ENCODE measurements around the gene COLEC12.
"Not testable (repeated sequence)": the region's sequence is repeated elsewhere in the genome, so short reads cannot be mapped to it uniquely, and the experiment has no call there.

COLEC12 gene

GRCh38 chr18:406677-407076, 93.8 kb downstream of the COLEC12 start:
- POLR2A ChIA-PET: no interaction called here
- no peaks in the 10 kb centered on the region for H3K9me3 ChIP-seq (ENCODE audit: control insufficient read depth, insufficient read depth, low read depth, low read length)
- H3K4me3 ChIP-seq (ENCODE audit: low read depth, low read length): no peak overlapping the region
- no peaks in the 10 kb centered on the region for H3K36me3 ChIP-seq (ENCODE audit: control insufficient read depth in 2 of 2, insufficient read depth in 1 of 2, low read length in 2 of 2)
- CTCF ChIA-PET: interaction anchor here (0.5 kb wide), 1 partner anchor 192 kb away, joined by 3 read pairs; no protein-coding TSS in a partner anchor
- H3K4me1 ChIP-seq (ENCODE audit: control insufficient read depth, insufficient read depth, low read length): no peaks in the 10 kb centered on the region
- no peak overlapping the region for H3K27ac ChIP-seq (ENCODE audit: extremely low read depth, low read depth, low read length)
- no peak for TF ChIP-seq PBX3 (CRISPR knock-in tag; IDR thresholded peaks at IDR 0.05)
- TF ChIP-seq ZNF792 (tag by site-specific recombination; IDR thresholded peaks at IDR 0.05): no peak
- TF ChIP-seq ZNF521 (tag by site-specific recombination; IDR thresholded peaks at IDR 0.05): no peak
- TF ChIP-seq KLF1 (tag by site-specific recombination; IDR thresholded peaks at IDR 0.05): no peak
- TF ChIP-seq ZNF555 (tag by site-specific recombination; conservative IDR thresholded peaks at IDR 0.05): no peak
- TF ChIP-seq AEBP2 (tag by site-specific recombination; IDR thresholded peaks at IDR 0.05; ENCODE audit: borderline replicate concordance): no peak
- no peak for TF ChIP-seq ZBTB48 (tag by site-specific recombination; IDR thresholded peaks at IDR 0.05)
- no peak for TF ChIP-seq ZSCAN5A (tag by site-specific recombination; IDR thresholded peaks at IDR 0.05)
- no peak for TF ChIP-seq GLIS2 (tag by site-specific recombination; IDR thresholded peaks at IDR 0.05)
- TF ChIP-seq ZSCAN4 (tag by site-specific recombination; IDR thresholded peaks at IDR 0.05): no peak
- no peak for TF ChIP-seq ZNF248 (tag by site-specific recombination; IDR thresholded peaks at IDR 0.05)
- TF ChIP-seq SALL2 (tag by site-specific recombination; IDR thresholded peaks at IDR 0.05; ENCODE audit: borderline replicate concordance): no peak
- TF ChIP-seq ZNF544 (tag by site-specific recombination; IDR thresholded peaks at IDR 0.05): no peak
- TF ChIP-seq ZBTB10 (tag by site-specific recombination; IDR thresholded peaks at IDR 0.05): no peak
- TF ChIP-seq ZNF830 (tag by site-specific recombination; IDR thresholded peaks at IDR 0.05; ENCODE audit: low read depth): no peak
- TF ChIP-seq ZNF174 (tag by site-specific recombination; IDR thresholded peaks at IDR 0.05): no peak
- no peak for TF ChIP-seq ZIC2 (tag by site-specific recombination; IDR thresholded peaks at IDR 0.05)

GRCh38 chr18:405006-405405, 95.5 kb downstream of the COLEC12 start:
- H3K4me1 ChIP-seq (ENCODE audit: control insufficient read depth, insufficient read depth, low read length); H3K9me3 ChIP-seq (ENCODE audit: control insufficient read depth, insufficient read depth, low read depth, low read length); POLR2A ChIA-PET; H3K4me3 ChIP-seq (ENCODE audit: low read depth, low read length); H3K36me3 ChIP-seq (ENCODE audit: control insufficient read depth in 2 of 2, insufficient read depth in 1 of 2, low read length in 2 of 2); CTCF ChIA-PET; H3K27ac ChIP-seq (ENCODE audit: extremely low read depth, low read depth, low read length): not testable (repeated sequence)

All from HEK293 (cell line).